Left colon (tissue), 2 donors: ENCODE measurements around the gene MRPS7. TPM values are rescaled to one million over a fixed set of nuclear protein-coding genes. Genes with fewer than 3 reads are reported as not detected.
A peak's percentile ranks its signal among the peaks of the same experiment; 100 is the strongest.
"Not testable (repeated sequence)": the region's sequence is repeated elsewhere in the genome, so short reads cannot be mapped to it uniquely, and the experiment has no call there.

Experiments used
- ATAC-seq: fragments of 200-7000 bp; cut with Tn5 transposase; one replicate; pipeline ENCODE4 v1.9.1; 2020; ENCODE audit warnings: mild to moderate bottlenecking, moderate library complexity
- DNase-seq, 2 donors: peaks; one replicate each; pipeline ENCODE4 v3.0.0-alpha.2; 2020
- intact Hi-C, 2 donors: fragments of 100-400 bp; cut with DNase I in 1 of 2; cut with micrococcal nuclease in 1 of 2; formaldehyde crosslinking; loops; one replicate each; pipeline versions ENCODE4 v1.11.2 to v1.14.0; 2022; cut with DNase I, micrococcal nuclease
- total RNA-seq, 2 donors: library from RNA; stranded (reverse); fragmentation: NEBNext Ultra II Directional; extraction: Animal tissue kit (Norgen Biotek cat#: 25700); gene quantifications; one replicate each; pipeline ENCODE4 v1.2.1, GENCODE V29; 2021
- donor health status: DM: no; HTN: no; CAD: no.
- donor health status: DM: yes; HTN: yes; CAD: no.

MRPS7 gene
- total RNA-seq, 2 donors from 2014 or later: 48.1 to 66.9 TPM

DNA sequence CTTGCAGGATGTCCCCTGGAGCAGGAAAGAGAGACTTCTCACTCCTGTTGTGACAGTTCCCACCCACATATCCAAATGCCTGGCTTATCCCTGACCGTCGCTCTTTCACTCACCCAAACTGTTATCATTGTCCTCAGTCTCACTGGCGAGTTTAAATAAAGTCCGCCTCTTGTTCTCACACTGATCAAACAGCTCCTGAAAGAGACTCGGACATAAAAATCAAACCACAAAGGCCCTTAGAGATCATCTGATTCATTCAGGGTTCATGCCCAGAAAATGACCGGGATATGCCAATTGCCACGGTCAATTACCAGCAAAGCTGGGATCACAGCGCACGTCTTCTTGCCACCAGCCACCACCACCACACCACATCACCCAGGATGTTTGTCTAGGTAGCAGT, 20.2 kb upstream of the MRPS7 start:
- DNase-seq (no peak), ATAC-seq (no peak)
- intact Hi-C loops: no loop called here

DNA sequence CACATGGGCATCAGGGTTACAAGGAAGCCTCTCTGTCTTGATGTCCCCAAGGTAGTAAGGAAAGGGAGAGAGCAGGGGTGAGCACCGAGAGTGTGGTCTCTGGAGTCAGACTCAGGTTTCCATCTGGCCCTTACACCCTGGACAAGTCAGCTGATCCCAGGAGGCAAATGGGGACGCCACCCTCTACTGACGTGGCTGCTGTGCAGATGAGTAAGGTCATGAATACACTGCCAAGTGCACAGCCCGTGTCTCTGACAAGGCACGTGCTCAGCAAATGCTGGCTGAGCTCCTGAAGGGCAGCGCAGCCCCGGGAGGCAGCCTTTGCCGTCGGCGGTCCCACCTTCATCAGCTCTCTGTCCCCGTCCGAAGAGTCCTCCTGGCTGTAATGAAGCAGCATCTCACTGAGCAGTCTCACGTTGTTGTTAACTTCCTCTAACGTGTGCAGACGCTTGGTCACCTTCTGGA, 19.7 kb upstream of the MRPS7 start:
- no peak for ATAC-seq
- intact Hi-C loops: no loop called here
- DNase-seq: no peak

DNA sequence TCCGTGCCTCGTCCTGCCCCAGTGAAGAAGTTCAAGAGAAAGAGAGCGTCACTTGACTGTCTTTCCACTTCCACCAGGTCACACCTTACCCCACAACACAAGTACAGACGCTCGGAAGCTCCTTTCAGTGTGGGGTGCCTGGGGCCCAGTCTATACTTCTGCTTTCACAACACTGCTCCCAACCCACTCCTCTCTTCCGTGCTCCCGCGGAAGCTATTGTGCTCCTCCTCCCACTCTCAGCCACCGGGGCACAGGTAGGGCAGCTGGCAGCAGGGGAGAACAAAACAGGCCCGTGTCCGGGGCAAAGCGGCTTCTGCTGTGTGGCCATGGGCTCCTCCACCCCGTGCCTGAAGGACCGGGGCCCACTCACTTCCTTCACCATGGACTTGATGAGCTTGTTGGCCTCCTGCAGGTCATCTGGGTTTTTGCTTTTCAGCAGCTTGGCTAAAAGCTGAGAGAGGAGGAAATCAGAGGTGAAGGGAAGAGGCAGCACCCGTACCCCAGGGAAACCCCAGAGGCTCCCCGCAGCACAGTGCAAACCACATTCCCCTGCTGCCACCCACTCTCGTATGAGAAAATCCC, 19.1 kb upstream of the MRPS7 start:
- ATAC-seq (no peak), DNase-seq (no peak)
- intact Hi-C loops: no loop called here

- ATAC-seq: no peak
- DNase-seq: no peak
Measured at GRCh38 chr17:75244133-75244866, 17.4 kb upstream of the MRPS7 start.

DNA sequence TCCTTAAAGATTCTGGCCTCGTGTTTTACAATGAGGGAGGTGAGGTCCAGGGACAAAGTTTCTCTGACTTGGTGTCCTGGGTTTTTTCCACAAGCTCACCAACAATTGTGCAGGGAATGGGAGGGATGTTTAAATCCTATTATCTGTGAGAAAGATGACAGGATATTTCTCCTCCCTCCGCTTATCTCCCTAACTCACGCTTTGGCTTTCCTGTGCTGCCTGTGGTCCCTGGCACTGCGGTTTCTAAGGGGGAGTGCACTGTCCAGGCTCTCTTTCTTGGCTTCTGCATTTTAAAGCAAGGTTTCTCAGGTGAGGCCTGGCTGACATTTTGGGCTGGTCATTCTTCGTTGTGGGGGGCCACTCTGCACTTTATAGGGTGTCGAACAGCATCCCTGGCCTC, 16.7 kb upstream of the MRPS7 start:
- intact Hi-C loops: no loop called here
- no peak for ATAC-seq
- no peak for DNase-seq

More at GRCh38 chr17:75244133-75244866, 17.4 kb upstream of the MRPS7 start:
- intact Hi-C loops: no loop called here

DNA sequence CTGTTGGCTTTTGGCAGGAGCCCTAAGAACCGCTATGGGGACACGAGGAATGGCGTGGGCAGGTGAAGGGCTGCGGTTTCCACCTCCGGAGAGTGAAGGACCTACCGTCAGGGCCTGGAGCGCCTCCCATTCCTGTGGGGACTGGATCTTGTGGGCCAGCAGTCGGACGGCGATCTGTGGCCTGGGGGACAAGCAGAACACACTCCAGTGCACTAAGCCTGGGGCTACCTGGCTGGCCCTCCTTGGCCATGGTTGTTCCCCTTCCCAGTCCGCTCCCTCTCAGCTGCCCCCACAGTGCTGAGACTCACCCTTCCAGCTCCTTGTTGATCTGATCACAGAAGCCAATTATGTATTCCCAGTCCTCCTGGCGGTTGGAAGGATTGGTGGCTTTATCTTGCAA, 15.3 kb upstream of the MRPS7 start:
- DNase-seq: no peak
- intact Hi-C loops: no loop called here
- ATAC-seq: no peak

DNA sequence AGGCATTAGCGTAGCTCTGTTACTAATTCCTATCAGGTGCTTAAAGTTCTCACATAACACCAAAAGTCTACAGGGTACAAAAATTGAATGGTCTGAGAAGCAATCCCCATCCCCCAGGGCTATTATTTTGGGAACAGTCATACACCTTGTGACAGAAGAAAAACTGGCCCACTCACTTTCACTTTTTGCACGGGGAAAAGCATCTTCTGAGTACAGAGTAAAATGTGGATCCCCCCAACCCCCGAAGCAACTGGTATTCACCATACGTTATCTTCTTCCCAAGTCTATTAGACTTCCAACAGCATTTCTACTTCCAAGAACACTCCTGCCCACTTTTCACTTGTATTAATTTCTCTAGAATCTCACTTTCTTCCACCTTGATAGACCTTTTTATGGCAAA, 12.1 kb upstream of the MRPS7 start:
- no peak for ATAC-seq
- no peak for DNase-seq
- intact Hi-C loops: no loop called here

DNA sequence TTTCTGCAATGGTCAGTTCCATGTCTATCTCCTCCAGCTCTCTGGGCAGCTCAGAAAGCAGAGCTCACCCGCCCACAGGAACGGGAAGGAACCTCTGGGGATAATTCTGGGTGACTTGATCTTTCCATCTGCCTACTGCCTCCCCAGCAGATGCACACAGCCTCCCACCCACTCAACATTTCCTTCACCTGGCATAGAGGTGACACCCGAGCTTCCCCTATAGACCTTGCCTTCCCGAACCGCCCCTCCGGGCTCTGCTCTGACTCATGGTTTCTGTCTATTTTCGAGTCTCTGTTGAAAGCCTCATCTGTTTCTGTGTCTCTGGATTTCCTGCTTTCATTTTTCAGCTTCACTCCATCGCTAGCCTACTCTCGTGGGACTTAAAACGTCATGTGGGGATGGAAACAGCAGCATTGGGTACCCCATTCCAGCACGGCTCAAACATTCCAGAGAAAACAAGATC, 11.6 kb upstream of the MRPS7 start:
- DNase-seq: no peak
- intact Hi-C loops: no loop called here
- peak; percentile 22 for ATAC-seq

DNA sequence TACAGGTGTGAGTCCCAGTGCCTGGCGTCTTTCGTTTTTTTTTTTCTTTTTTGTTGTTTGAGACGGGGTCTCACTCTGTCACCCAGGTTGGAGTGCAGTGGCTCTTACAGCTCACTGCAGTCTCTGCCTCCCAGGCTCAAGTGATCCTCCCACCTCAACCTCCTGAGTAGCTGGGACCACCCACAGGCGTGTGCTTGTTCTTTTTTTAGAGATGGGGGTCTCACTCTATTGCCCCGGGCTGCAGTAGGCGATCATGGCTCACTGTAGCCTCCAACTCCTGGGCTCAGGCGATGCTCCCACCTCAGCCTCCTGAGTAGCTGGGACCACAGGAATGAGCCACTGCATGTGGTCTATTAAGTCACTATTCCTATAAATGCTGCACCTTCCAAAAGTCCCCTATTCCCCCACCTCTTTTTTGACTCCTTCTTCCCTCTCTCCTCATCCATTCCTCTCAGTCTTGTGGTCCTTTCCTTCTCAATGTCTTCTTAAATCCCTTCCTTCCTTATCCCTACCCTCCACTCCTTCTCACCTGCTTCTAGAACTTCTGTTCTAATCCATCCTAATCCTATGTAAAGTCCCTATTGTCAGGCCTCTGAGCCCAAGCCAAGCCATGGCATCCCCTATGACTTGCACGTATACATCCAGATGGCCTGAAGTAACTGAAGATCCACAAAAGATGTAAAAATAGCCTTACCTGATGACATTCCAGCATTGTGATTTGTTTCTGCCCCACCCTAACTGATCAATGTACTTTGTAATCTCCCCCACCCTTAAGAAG, 9.5 kb upstream of the MRPS7 start:
- intact Hi-C loops: no loop called here

DNA sequence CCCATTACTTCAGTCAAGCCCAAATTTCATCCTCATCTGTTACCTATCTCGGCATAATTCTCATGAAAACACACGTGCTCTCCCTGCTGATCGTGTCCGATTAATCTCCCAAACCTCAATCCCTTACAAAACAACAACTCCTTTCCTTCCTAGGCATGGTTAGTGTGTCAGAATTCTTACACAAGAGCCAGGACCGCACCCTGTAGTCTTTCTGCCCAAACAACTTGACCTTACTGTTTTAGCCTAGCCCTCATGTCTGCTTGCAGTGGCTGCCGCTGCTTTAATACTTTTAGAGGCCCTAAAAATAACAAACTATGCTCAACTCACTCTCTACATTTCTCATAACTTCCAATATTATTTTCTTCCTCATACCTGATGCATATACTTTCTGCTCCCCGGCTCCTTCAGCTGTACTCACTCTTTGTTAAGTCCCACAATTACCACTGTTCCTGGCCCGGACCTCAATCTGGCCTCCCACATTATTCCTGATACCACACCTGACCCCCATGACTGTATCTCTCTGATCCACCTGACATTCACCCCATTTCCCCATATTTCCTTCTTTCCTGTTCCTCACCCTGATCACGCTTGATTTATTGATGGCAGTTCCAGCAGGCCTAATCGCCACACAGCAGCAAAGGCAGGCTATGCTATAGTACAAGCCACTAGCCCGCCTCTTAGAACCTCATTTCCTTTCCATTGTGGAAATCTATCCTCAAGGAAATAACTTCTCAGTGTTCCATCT, 5.6 kb upstream of the MRPS7 start:
- DNase-seq, intact Hi-C loops, ATAC-seq: not testable (repeated sequence)

More for the DNA sequence above, 9.5 kb upstream of the MRPS7 start:
- ATAC-seq (no peak), DNase-seq (no peak)

DNA sequence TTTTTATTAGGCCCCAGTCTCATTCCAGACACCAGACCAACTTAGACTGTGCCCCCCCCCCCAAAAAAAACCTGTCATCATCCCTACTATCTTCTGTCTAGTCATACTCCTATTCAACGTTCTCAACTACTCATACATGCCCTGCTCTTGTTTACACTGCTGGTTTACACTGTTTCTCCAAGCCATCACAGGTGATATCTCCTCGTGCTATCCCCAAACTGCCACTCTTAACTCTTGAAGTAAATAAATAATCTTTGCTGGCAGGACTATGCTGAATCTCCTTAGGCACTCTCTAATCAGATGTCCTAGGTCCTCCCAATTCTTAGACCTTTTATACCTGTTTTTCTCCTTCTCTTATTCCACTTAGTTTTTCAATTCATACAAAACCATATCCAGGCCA, 4.5 kb upstream of the MRPS7 start:
- DNase-seq, intact Hi-C loops, ATAC-seq: not testable (repeated sequence)

DNA sequence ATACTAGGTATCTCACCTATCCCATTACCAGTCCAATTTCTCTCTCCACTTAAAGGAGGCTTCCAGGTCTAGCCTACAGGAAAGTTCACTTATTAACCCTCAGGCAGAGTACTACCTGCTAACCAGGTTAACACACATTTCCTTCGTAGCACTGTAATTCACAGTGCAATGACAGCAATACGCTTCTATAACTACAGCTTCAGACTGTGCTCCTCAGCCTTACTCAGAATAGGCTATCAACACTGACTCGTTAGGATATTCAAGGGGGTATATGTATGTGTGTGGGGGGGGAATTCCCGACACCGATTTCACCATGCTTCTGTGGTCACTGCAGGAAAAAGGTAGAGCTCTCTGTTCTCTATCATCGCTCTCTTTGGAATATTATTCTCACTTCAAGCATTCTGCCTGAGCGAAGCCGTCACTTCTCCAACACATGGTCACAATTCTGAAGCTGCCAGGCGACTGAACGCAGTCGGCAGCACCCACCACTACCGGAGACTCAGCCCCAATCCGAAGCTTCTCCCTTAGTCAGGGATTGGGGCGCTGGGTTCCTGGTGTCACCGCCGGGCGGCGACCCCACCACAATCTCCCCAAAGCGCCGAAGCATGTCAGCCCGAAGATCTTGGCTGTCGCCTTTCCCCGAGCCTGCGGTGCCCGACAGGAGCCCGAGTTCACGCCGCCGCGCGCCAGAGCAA, 891 bp upstream of the MRPS7 start:
- ATAC-seq (peak; percentile 12), DNase-seq (no peak)
- intact Hi-C loops: no loop called here

- ATAC-seq: peak; percentile 27
- no peak for DNase-seq
- intact Hi-C loops: no loop called here
Measured at GRCh38 chr17:75262112-75262606, 480 bp downstream of the MRPS7 start.

GRCh38 chr17:75263055-75263454, 1.4 kb downstream of the MRPS7 start:
- DNase-seq (no peak), ATAC-seq (no peak)
- intact Hi-C loops: no loop called here

DNA sequence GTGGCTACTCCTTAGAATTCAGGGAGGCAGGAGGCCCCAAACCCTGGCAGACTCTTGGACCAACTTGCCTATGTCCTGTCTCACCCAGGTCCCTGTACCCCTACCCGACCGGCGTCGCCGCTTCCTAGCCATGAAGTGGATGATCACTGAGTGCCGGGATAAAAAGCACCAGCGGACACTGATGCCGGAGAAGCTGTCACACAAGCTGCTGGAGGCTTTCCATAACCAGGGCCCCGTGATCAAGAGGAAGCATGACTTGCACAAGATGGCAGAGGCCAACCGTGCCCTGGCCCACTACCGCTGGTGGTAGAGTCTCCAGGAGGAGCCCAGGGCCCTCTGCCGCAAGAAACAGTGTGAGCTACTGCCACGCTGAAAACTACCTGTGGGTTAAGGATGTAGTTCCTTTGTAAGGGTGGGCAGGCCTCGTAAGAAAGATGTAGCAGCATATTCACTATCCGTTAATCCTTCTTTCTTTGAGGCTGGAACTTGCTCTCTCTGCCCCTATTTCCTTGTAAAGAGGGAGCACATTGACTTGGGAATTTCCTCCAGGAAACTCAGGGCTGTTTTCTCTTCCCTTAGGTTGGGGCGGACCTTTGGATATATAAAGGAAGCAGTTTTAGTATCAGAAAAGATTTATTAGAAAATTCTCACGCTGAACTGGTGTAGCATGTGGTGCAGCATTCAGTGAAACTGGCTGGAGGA, 4.1 kb downstream of the MRPS7 start:
- DNase-seq (no peak), ATAC-seq (no peak)
- intact Hi-C loops: no loop called here

DNA sequence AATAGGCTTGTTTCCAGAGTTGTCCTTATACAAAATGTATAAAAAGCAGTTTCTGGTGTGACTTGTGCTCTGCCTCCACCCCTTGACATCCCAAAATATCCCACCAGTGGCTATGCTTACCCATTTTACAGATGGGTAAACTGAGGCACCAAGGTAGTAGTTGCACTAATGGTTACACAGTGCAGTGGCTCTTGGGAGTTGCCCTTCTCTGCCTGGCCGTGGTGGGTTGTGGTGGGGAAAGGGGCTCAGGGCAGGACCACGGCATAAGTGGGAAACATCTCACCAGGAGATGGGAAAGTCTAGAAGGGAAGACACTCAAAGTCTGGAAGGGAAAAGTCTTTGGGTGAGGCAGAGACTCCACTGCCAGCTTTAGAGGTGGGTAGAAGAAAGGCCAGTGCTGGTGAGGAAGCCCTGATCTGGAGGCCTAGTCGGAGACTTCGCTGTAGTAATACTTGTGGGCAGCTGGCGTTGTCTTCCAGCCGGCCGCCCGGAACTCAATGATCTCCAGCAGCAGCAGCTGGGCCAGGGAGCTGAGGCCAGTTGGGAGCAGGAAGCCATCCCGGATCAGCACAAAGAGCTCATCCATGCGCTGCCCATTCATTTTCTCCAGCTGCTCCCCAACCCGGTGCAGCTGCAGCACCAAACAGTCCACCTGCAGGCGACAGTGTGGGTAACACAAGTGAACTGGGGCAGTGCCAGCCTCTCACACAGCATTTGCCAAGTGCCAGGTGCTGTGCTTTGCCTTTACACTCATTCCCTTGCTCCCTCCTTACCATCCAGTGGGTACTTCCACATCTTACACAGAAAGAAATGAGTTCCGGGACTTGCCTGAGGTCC, 4.9 kb downstream of the MRPS7 start:
- ATAC-seq (no peak), DNase-seq (no peak)
- intact Hi-C loops: no loop called here

- no peak for ATAC-seq
- no peak for DNase-seq
- intact Hi-C loops: no loop called here
Measured at GRCh38 chr17:75267153-75267410, 5.4 kb downstream of the MRPS7 start.
